Activated naive CD8-positive, alpha-beta T cell treated with anti-CD3 and anti-CD28 coated beads, Interleukin-2, amount 10 ng/mL, durations not matched to agents 7 days and 5 days (primary cell): ENCODE data around the gene STX3. TPM values are rescaled to one million over a fixed set of nuclear protein-coding genes. Genes with fewer than 3 reads are reported as not detected.
"Not testable (repeated sequence)": the region's sequence is repeated elsewhere in the genome, so short reads cannot be mapped to it uniquely, and the experiment has no call there.

Experiments used
- ATAC-seq: fragments of 150-1000 bp; cut with Tn5 transposase; one replicate; pipeline ENCODE4 v1.10.0; 2021; ENCODE audit warnings: low read depth, moderate library complexity
- POLR2A ChIA-PET: fragments of 350-600 bp; sonication (Branson Sonifier 250); formaldehyde crosslinking; loops from one replicate; lab custom pipeline; 2021; ENCODE audit warnings: antibody characterized with exemption; lab: Charles Lee
- DNase-seq: peaks from one replicate; pipeline ENCODE4 v3.0.0; 2021
- H3K27ac Mint-ChIP-seq: one replicate; pipeline ENCODE4 v1.8.0; 2022; ENCODE audit warnings: mild to moderate bottlenecking, mixed read lengths
- H3K27me3 Mint-ChIP-seq: one replicate; pipeline ENCODE4 v1.8.0; 2022; ENCODE audit warnings: mild to moderate bottlenecking, moderate library complexity, mixed read lengths
- H3K36me3 Mint-ChIP-seq: one replicate; pipeline ENCODE4 v1.8.0; 2021; ENCODE audit warnings: mild to moderate bottlenecking, mixed read lengths
- H3K4me1 Mint-ChIP-seq: one replicate; pipeline ENCODE4 v1.8.0; 2021; ENCODE audit warnings: mixed read lengths
- H3K4me3 Mint-ChIP-seq: one replicate; pipeline ENCODE4 v1.8.0; 2022; ENCODE audit warnings: mild to moderate bottlenecking, moderate library complexity, mixed read lengths
- H3K9me3 Mint-ChIP-seq: one replicate; pipeline ENCODE4 v1.8.0; 2021; ENCODE audit warnings: mixed read lengths
- total RNA-seq, 2 experiments: library from RNA; stranded (reverse); gene quantifications; one replicate each; pipeline ENCODE4 v1.2.3, GENCODE V29; 2021

Gene STX3
- total RNA-seq, 2 experiments from 2014 or later, result 73.7 to 79.2 TPM

- H3K27me3 Mint-ChIP-seq, result no peaks in the 10 kb centered on the region
- peak overlapping the region; percentile 65 for H3K27ac Mint-ChIP-seq
- no peak overlapping the region for H3K4me3 Mint-ChIP-seq
- ATAC-seq, result peak; percentile 76
- peaks cover 34% of the 10 kb centered on the region for H3K4me1 Mint-ChIP-seq
- H3K36me3 Mint-ChIP-seq, result peaks cover 42% of the 10 kb centered on the region
- POLR2A ChIA-PET, result interaction anchor here (0.8 to 3.0 kb wide), 2 partner anchors 20 to 47 kb away, joined by 4 to 50 read pairs; partner anchors contain the start of gene STX3
- no peaks in the 10 kb centered on the region for H3K9me3 Mint-ChIP-seq
- no peak for DNase-seq
Measured at GRCh38 chr11:59802639-59803176, 47.5 kb downstream of the STX3 start.

- Mint-ChIP-seq H3K4me1 (peaks cover 38% of the 10 kb centered on the region), H3K27me3 (no peaks in the 10 kb centered on the region), H3K27ac (no peak overlapping the region), H3K9me3 (no peaks in the 10 kb centered on the region), H3K4me3 (no peak overlapping the region), H3K36me3 (peaks cover 41% of the 10 kb centered on the region)
- ATAC-seq (no peak), DNase-seq (no peak)
- POLR2A ChIA-PET, result interaction anchor here (1.6 kb wide), 1 partner anchor 48 kb away, joined by 7 read pairs; no protein-coding TSS in a partner anchor
Measured at GRCh38 chr11:59804061-59804460, 48.9 kb downstream of the STX3 start.

GRCh38 chr11:59807047-59807610 lies 52.0 kb downstream of the STX3 start:
- POLR2A ChIA-PET, result interaction anchor here (1.4 to 4.3 kb wide), 3 partner anchors 41 to 56 kb away, joined by 3 to 42 read pairs (median 4); partner anchors contain the start of gene STX3
- Mint-ChIP-seq H3K9me3 (no peaks in the 10 kb centered on the region), H3K4me1 (peaks cover 31% of the 10 kb centered on the region), H3K36me3 (peaks cover 31% of the 10 kb centered on the region), H3K27me3 (no peaks in the 10 kb centered on the region), H3K27ac (peak overlapping the region; percentile 30), H3K4me3 (peak overlapping the region; percentile 42)
- DNase-seq (no peak), ATAC-seq (no peak)

- H3K36me3 Mint-ChIP-seq, result peaks cover 24% of the 10 kb centered on the region
- peak within 1 kb of the TSS; percentile 93 for H3K27ac Mint-ChIP-seq
- no peaks in the 10 kb centered on the region for H3K27me3 Mint-ChIP-seq
- POLR2A ChIA-PET, result interaction anchor here (1.0 to 4.3 kb wide), 9 partner anchors 9 to 195 kb away, joined by 3 to 42 read pairs (median 6); partner anchors contain the start of genes OSBP, PATL1 and STX3
- H3K4me3 Mint-ChIP-seq, result peak within 1 kb of the TSS; percentile 94
- ATAC-seq, result peak; percentile 98
- peak; percentile 88 for DNase-seq
- H3K9me3 Mint-ChIP-seq, result peaks cover 2% of the 10 kb centered on the region
- H3K4me1 Mint-ChIP-seq, result peaks cover 27% of the 10 kb centered on the region
Measured at GRCh38 chr11:59810189-59810910, 55.2 kb downstream of the STX3 start, which contains the start of gene MRPL16. Gene MRPL16, minus strand, starts transcription at chr11:59810778. Its CDS starts 120 bp downstream, at chr11:59810658.

GRCh38 chr11:59810911-59811259 lies 55.7 kb downstream of the STX3 start:
- DNase-seq, result no peak
- POLR2A ChIA-PET, result interaction anchor here (1.0 to 4.3 kb wide), 7 partner anchors 9 to 196 kb away, joined by 5 to 42 read pairs (median 9); partner anchors contain the start of genes OSBP, PATL1 and STX3
- no peaks in the 10 kb centered on the region for H3K27me3 Mint-ChIP-seq
- H3K4me1 Mint-ChIP-seq, result peaks cover 27% of the 10 kb centered on the region
- peaks cover 24% of the 10 kb centered on the region for H3K36me3 Mint-ChIP-seq
- H3K9me3 Mint-ChIP-seq, result peaks cover 2% of the 10 kb centered on the region
- ATAC-seq, result no peak
- peak overlapping the region; percentile 93 for H3K27ac Mint-ChIP-seq
- peak overlapping the region; percentile 94 for H3K4me3 Mint-ChIP-seq

GRCh38 chr11:59812220-59812619 lies 57.0 kb downstream of the STX3 start:
- peaks cover 2% of the 10 kb centered on the region for H3K27me3 Mint-ChIP-seq
- peaks cover 19% of the 10 kb centered on the region for H3K36me3 Mint-ChIP-seq
- POLR2A ChIA-PET, result no interaction called here
- ATAC-seq, result no peak
- DNase-seq, result no peak
- peaks cover 23% of the 10 kb centered on the region for H3K4me1 Mint-ChIP-seq
- peak overlapping the region; percentile 25 for H3K27ac Mint-ChIP-seq
- peaks cover 2% of the 10 kb centered on the region for H3K9me3 Mint-ChIP-seq
- H3K4me3 Mint-ChIP-seq, result no peak overlapping the region

GRCh38 chr11:59813364-59813763 lies 58.2 kb downstream of the STX3 start:
- H3K27me3 Mint-ChIP-seq, result peaks cover 2% of the 10 kb centered on the region
- ATAC-seq, result no peak
- DNase-seq, result no peak
- peaks cover 23% of the 10 kb centered on the region for H3K4me1 Mint-ChIP-seq
- H3K27ac Mint-ChIP-seq, result peak overlapping the region; percentile 21
- peaks cover 2% of the 10 kb centered on the region for H3K9me3 Mint-ChIP-seq
- peak overlapping the region; percentile 30 for H3K4me3 Mint-ChIP-seq
- peaks cover 19% of the 10 kb centered on the region for H3K36me3 Mint-ChIP-seq
- POLR2A ChIA-PET, result interaction anchor here (0.7 kb wide), 2 partner anchors 30 to 279 kb away, joined by 6 to 7 read pairs; no protein-coding TSS in a partner anchor

GRCh38 chr11:59814021-59814420 lies 58.8 kb downstream of the STX3 start:
- ATAC-seq, result no peak
- peaks cover 25% of the 10 kb centered on the region for H3K4me1 Mint-ChIP-seq

GRCh38 chr11:59815754-59816153 lies 60.6 kb downstream of the STX3 start:
- Mint-ChIP-seq H3K27me3 (peaks cover 2% of the 10 kb centered on the region), H3K4me1 (peaks cover 23% of the 10 kb centered on the region), H3K4me3 (no peak overlapping the region), H3K27ac (no peak overlapping the region), H3K9me3 (peaks cover 2% of the 10 kb centered on the region), H3K36me3 (peaks cover 15% of the 10 kb centered on the region)
- POLR2A ChIA-PET, result interaction anchor here (0.6 to 1.0 kb wide), 2 partner anchors 61 to 218 kb away, joined by 3 read pairs; no protein-coding TSS in a partner anchor
- DNase-seq (no peak), ATAC-seq (no peak)

More at GRCh38 chr11:59814021-59814420, 58.8 kb downstream of the STX3 start:
- no peak for DNase-seq
- Mint-ChIP-seq H3K9me3 (peaks cover 2% of the 10 kb centered on the region), H3K27me3 (peaks cover 2% of the 10 kb centered on the region), H3K36me3 (peaks cover 17% of the 10 kb centered on the region), H3K4me3 (peak overlapping the region; percentile 60), H3K27ac (peak overlapping the region; percentile 74)
- POLR2A ChIA-PET, result interaction anchor here (0.7 kb wide), 2 partner anchors 31 to 279 kb away, joined by 6 to 7 read pairs; no protein-coding TSS in a partner anchor

GRCh38 chr11:59816434-59816833 lies 61.3 kb downstream of the STX3 start:
- not testable (repeated sequence) for H3K27ac Mint-ChIP-seq, ATAC-seq, H3K4me3 Mint-ChIP-seq, H3K27me3 Mint-ChIP-seq, DNase-seq, H3K9me3 Mint-ChIP-seq
- POLR2A ChIA-PET, result interaction anchor here (1.0 kb wide), 2 partner anchors 15 to 62 kb away, joined by 3 read pairs; no protein-coding TSS in a partner anchor
- Mint-ChIP-seq H3K36me3 (peaks cover 11% of the 10 kb centered on the region), H3K4me1 (peaks cover 16% of the 10 kb centered on the region)

- DNase-seq (no peak), ATAC-seq (peak; percentile 49)
- POLR2A ChIA-PET, result no interaction called here
- no peaks in the 10 kb centered on the region for H3K9me3 Mint-ChIP-seq
- H3K4me1 Mint-ChIP-seq, result peaks cover 17% of the 10 kb centered on the region
- H3K27me3 Mint-ChIP-seq, result peaks cover 2% of the 10 kb centered on the region
- H3K27ac Mint-ChIP-seq, result peak overlapping the region; percentile 32
- H3K36me3 Mint-ChIP-seq, result peaks cover 8% of the 10 kb centered on the region
- no peak overlapping the region for H3K4me3 Mint-ChIP-seq
Measured at GRCh38 chr11:59818572-59818971, 63.4 kb downstream of the STX3 start.

GRCh38 chr11:59822989-59823566 lies 67.9 kb downstream of the STX3 start:
- peaks cover 10% of the 10 kb centered on the region for H3K4me1 Mint-ChIP-seq
- no peak overlapping the region for H3K4me3 Mint-ChIP-seq
- no peaks in the 10 kb centered on the region for H3K9me3 Mint-ChIP-seq
- H3K27ac Mint-ChIP-seq, result no peak overlapping the region
- peaks cover 2% of the 10 kb centered on the region for H3K27me3 Mint-ChIP-seq
- no peaks in the 10 kb centered on the region for H3K36me3 Mint-ChIP-seq
- ATAC-seq (peak; percentile 78), DNase-seq (no peak)
- POLR2A ChIA-PET, result no interaction called here

- POLR2A ChIA-PET, result no interaction called here
- ATAC-seq (no peak), DNase-seq (no peak)
- peaks cover 2% of the 10 kb centered on the region for H3K27me3 Mint-ChIP-seq
- H3K4me3 Mint-ChIP-seq, result no peak overlapping the region
- no peaks in the 10 kb centered on the region for H3K36me3 Mint-ChIP-seq
- H3K27ac Mint-ChIP-seq, result no peak overlapping the region
- peaks cover 3% of the 10 kb centered on the region for H3K4me1 Mint-ChIP-seq
- H3K9me3 Mint-ChIP-seq, result no peaks in the 10 kb centered on the region
Measured at GRCh38 chr11:59829358-59829757, 74.2 kb downstream of the STX3 start.
